IMR-90 (cell line): Measurements from ENCODE around the gene RET. TPM values are rescaled to one million over a fixed set of nuclear protein-coding genes. Genes with fewer than 3 reads are reported as not detected.
"Not testable (repeated sequence)": the region's sequence is repeated elsewhere in the genome, so short reads cannot be mapped to it uniquely, and the experiment has no call there.

ENCODE experiments used
- ATAC-seq: fragments of 200-7000 bp; cut with Tn5 transposase; 2 replicates; pipeline ENCODE4 v1.9.1; 2020; ENCODE audit warnings: low read depth, mild to moderate bottlenecking, moderate library complexity
- BruUV-seq: library from RNA; stranded (reverse); fragments of 400-500 nt; replicated peaks from 2 replicates; lab custom pipeline; 2021; lab: Mats Ljungman, UMichigan
- CTCF ChIA-PET: fragments of 300-600 bp; formaldehyde crosslinking; extraction: SDS; loops from one replicate; lab custom pipeline; 2021; ENCODE audit warnings: antibody characterized with exemption; lab: Yijun Ruan, JAX
- POLR2A ChIA-PET: fragments of 300-600 bp; sonication (Branson Sonifier 250); formaldehyde crosslinking; loops from one replicate; lab custom pipeline; 2022; ENCODE audit warnings: antibody characterized with exemption; ENCODE audit not compliant: unreplicated experiment; lab: Charles Lee
- DNase-seq: peaks from one replicate; pipeline ENCODE4 v3.0.0; 2013
- H2AFZ ChIP-seq: replicated peaks from 2 replicates; pipeline ENCODE3; 2013; ENCODE audit warnings: low read length, mild to moderate bottlenecking; ENCODE audit not compliant: poor library complexity
- H2AK5ac ChIP-seq: 2 replicates; pipeline ENCODE4 v1.6.1; 2013; ENCODE audit warnings: low read depth, low read length, inconsistent platforms
- H2AK9ac ChIP-seq: replicated peaks from 2 replicates; pipeline ENCODE3; 2013; ENCODE audit warnings: mild to moderate bottlenecking, low read depth, low read length, moderate library complexity; ENCODE audit not compliant: poor library complexity
- H2BK120ac ChIP-seq: 2 replicates; pipeline ENCODE4 v1.6.1; 2013; ENCODE audit warnings: low read depth, low read length, inconsistent platforms
- H2BK15ac ChIP-seq: 3 replicates; pipeline ENCODE4 v1.6.1; 2013; ENCODE audit warnings: low read depth, low read length, inconsistent platforms
- H2BK20ac ChIP-seq: 2 replicates; pipeline ENCODE4 v1.6.1; 2013; ENCODE audit warnings: low read depth, mild to moderate bottlenecking, inconsistent platforms, low read length, moderate library complexity
- H2BK5ac ChIP-seq: 2 replicates; pipeline ENCODE4 v1.6.1; 2013; ENCODE audit warnings: mild to moderate bottlenecking, low read depth, low read length, inconsistent platforms; ENCODE audit not compliant: poor library complexity, severe bottlenecking
- H3K14ac ChIP-seq: replicated peaks from 2 replicates; pipeline ENCODE4 v1.6.1; 2013; ENCODE audit warnings: low read depth, low read length, inconsistent platforms
- H3K18ac ChIP-seq: 2 replicates; pipeline ENCODE4 v1.6.1; 2013; ENCODE audit warnings: low read depth, low read length, control low read depth
- H3K23ac ChIP-seq: 2 replicates; pipeline ENCODE4 v1.6.1; 2013; ENCODE audit warnings: low read depth, low read length, inconsistent platforms
- H3K27ac ChIP-seq: 2 replicates; pipeline ENCODE4 v1.5.1; 2013; ENCODE audit warnings: mild to moderate bottlenecking, control low read depth, low read length; ENCODE audit not compliant: insufficient read depth
- H3K27me3 ChIP-seq: 2 replicates; pipeline ENCODE4 v1.6.1; 2013; ENCODE audit warnings: low read length; ENCODE audit not compliant: control insufficient read depth, insufficient read depth
- H3K36me3 ChIP-seq: 2 replicates; pipeline ENCODE4 v1.6.1; 2013; ENCODE audit warnings: low read length, mixed read lengths; ENCODE audit not compliant: control insufficient read depth, insufficient read depth
- H3K4ac ChIP-seq: 2 replicates; pipeline ENCODE4 v1.6.1; 2013; ENCODE audit warnings: low read depth, low read length, inconsistent platforms
- H3K4me1 ChIP-seq: 2 replicates; pipeline ENCODE4 v1.6.1; 2013; ENCODE audit warnings: low read length, mixed read lengths; ENCODE audit not compliant: control insufficient read depth, insufficient read depth
- H3K4me2 ChIP-seq: 2 replicates; pipeline ENCODE4 v1.6.1; 2013; ENCODE audit warnings: low read depth, mild to moderate bottlenecking, control low read depth, low read length, moderate library complexity
- H3K4me3 ChIP-seq: 2 replicates; pipeline ENCODE4 v1.5.1; 2013; ENCODE audit warnings: low read depth, mild to moderate bottlenecking, control low read depth, low read length, moderate library complexity; ENCODE audit not compliant: insufficient read depth
- H3K56ac ChIP-seq: 2 replicates; pipeline ENCODE4 v1.6.1; 2013; ENCODE audit warnings: low read length, inconsistent platforms; ENCODE audit not compliant: insufficient read depth; ENCODE audit errors: extremely low read depth
- H3K79me1 ChIP-seq, 2 experiments: 2 replicates each; pipeline ENCODE4 v1.6.1; 2013; ENCODE audit warnings: low read length in 2 of 2, inconsistent platforms in 1 of 2, low read depth in 1 of 2
- H3K9ac ChIP-seq: 2 replicates; pipeline ENCODE4 v1.6.1; 2013; ENCODE audit warnings: low read depth, low read length, control low read depth
- H3K9me1 ChIP-seq: 2 replicates; pipeline ENCODE4 v1.6.1; 2013; ENCODE audit warnings: low read length, inconsistent platforms; ENCODE audit not compliant: insufficient read depth
- H3K9me3 ChIP-seq: 2 replicates; pipeline ENCODE4 v1.6.1; 2013; ENCODE audit warnings: low read length; ENCODE audit not compliant: control insufficient read depth, insufficient read depth
- H4K20me1 ChIP-seq: 2 replicates; pipeline ENCODE4 v1.6.1; 2013; ENCODE audit warnings: low read length, inconsistent platforms; ENCODE audit not compliant: insufficient read depth
- H4K5ac ChIP-seq: 2 replicates; pipeline ENCODE4 v1.6.1; 2013; ENCODE audit warnings: mild to moderate bottlenecking, low read depth, low read length, control low read depth
- H4K8ac ChIP-seq, 2 experiments: 2 replicates each; pipeline ENCODE4 v1.6.1; 2013; ENCODE audit warnings: low read depth in 2 of 2, low read length in 2 of 2, control low read depth in 1 of 2, inconsistent platforms in 1 of 2
- H4K91ac ChIP-seq: 2 replicates; pipeline ENCODE4 v1.6.1; 2013; ENCODE audit warnings: low read depth, low read length, inconsistent platforms; ENCODE audit not compliant: insufficient read depth
- WGBS, 2 experiments: methylation state at CpG; one replicate each; pipeline versions ENCODE4 v1.1.5 to v1.1.7; 2013; ENCODE audit warnings: missing lambda C conversion rate in 2 of 2; ENCODE audit not compliant: insufficient read length in 1 of 2; ENCODE audit errors: extremely low coverage in 2 of 2; 5-methylcytosine and 5-hydroxymethylcytosine counted together
- dilution Hi-C: fragments of 300-500 bp; cut with HindIII; formaldehyde crosslinking; loops from one replicate; pipeline ENCODE4 v1.14.3; 2018; ENCODE audit warnings: low sequenced_read_pairs; ENCODE audit not compliant: unreplicated experiment
- in situ Hi-C: fragments of 300-500 bp; cut with MboI; formaldehyde crosslinking; loops from 3 replicates; pipeline ENCODE4 v1.14.3; 2019; ENCODE audit warnings: low sequenced_read_pairs, inconsistent platforms, mixed read lengths
- intact Hi-C: fragments of 100-400 bp; cut with micrococcal nuclease; formaldehyde crosslinking; loops from 2 replicates; pipeline ENCODE4 v1.10.0; 2022
- polyA plus RNA-seq, 3 experiments: library from polyadenylated mRNA; depleted of rRNA; stranded (reverse); fragments of >200 nt; gene quantifications; 2 replicates each; pipeline ENCODE4 v1.2.3, GENCODE V29; 2012; ENCODE audit warnings: low replicate concordance in 1 of 3
- total RNA-seq: library from RNA; depleted of rRNA; stranded (reverse); fragments of >200 nt; gene quantifications from 2 replicates; pipeline ENCODE4 v1.2.3, GENCODE V29; 2012

Gene RET
- total and polyA plus RNA-seq, 2 of the 4 experiments (the other 2 are of a cell fraction): 0.10 to 0.18 TPM

- H2BK120ac ChIP-seq, POLR2A ChIA-PET, H2BK15ac ChIP-seq, H3K56ac ChIP-seq, DNase-seq, H2BK20ac ChIP-seq, ATAC-seq, H3K36me3 ChIP-seq, H2AFZ ChIP-seq, H3K27me3 ChIP-seq, H2BK5ac ChIP-seq, H3K4me2 ChIP-seq, H3K9me3 ChIP-seq, H3K23ac ChIP-seq, H3K4ac ChIP-seq, H3K14ac ChIP-seq, H3K9me1 ChIP-seq, H2AK5ac ChIP-seq, H4K8ac ChIP-seq, H3K9ac ChIP-seq, BruUV-seq, intact Hi-C loops, H3K18ac ChIP-seq, H3K27ac ChIP-seq, dilution Hi-C loops, H2AK9ac ChIP-seq, H3K4me3 ChIP-seq, H4K5ac ChIP-seq, H4K91ac ChIP-seq, H3K4me1 ChIP-seq: not testable (repeated sequence)
- H4K20me1 ChIP-seq: peaks cover 74% of the 10 kb centered on the region
- CTCF ChIA-PET: interaction anchor here (0.6 kb wide), 2 partner anchors 12 to 257 kb away, joined by 3 read pairs; no protein-coding TSS in a partner anchor
- in situ Hi-C loops: loop anchor here (25.0 kb wide), 1 partner anchor 1841 kb away; the partner anchor contains the start of gene DEPP1
- WGBS, 2 experiments: 100% methylated on average over 1 of the region's 1 CpG; no CpG with 5 or more reads in 1 of the 2 experiments
- peaks cover 12 to 30% of the 10 kb centered on the region in 2 experiments for H3K79me1 ChIP-seq
Observed at GRCh38 chr10:43145936-43146335, 69.1 kb downstream of the RET start.
